AG10803 (cell line): ENCODE results near the gene INSYN2B.

Experiments
- DNase-seq: peaks from one replicate; pipeline ENCODE4 v3.0.0; 2010; ENCODE audit warnings: low read depth
- H3K4me3 ChIP-seq: 2 replicates; pipeline ENCODE4 v1.5.1; 2011; ENCODE audit warnings: mild to moderate bottlenecking, low read length, control low read depth
- CTCF ChIP-seq: conservative IDR thresholded peaks from 2 replicates; pipeline ENCODE4 v1.5.1; 2011; ENCODE audit warnings: mild to moderate bottlenecking, low read length, control low read depth, inconsistent platforms

INSYN2B gene

GRCh38 chr5:169862391-169862811, 117.9 kb downstream of the INSYN2B start:
- no peak for TF ChIP-seq CTCF
- DNase-seq = peak; percentile 19
- no peak overlapping the region for H3K4me3 ChIP-seq

GRCh38 chr5:169861934-169862333, 118.4 kb downstream of the INSYN2B start:
- TF ChIP-seq CTCF = no peak
- peak; percentile 78 for DNase-seq
- H3K4me3 ChIP-seq = no peak overlapping the region

GRCh38 chr5:169861433-169861832, 118.9 kb downstream of the INSYN2B start:
- no peak for DNase-seq
- no peak for TF ChIP-seq CTCF
- no peak overlapping the region for H3K4me3 ChIP-seq

GRCh38 chr5:169860585-169860984, 119.7 kb downstream of the INSYN2B start:
- H3K4me3 ChIP-seq = no peak overlapping the region
- DNase-seq = no peak
- no peak for TF ChIP-seq CTCF

- TF ChIP-seq CTCF = no peak
- DNase-seq = peak; percentile 85
- H3K4me3 ChIP-seq = no peak overlapping the region
These were observed 123.7 kb downstream of the INSYN2B start for GRCh38 chr5:169856571-169856970.

- no peak overlapping the region for H3K4me3 ChIP-seq
- no peak for DNase-seq
- TF ChIP-seq CTCF = no peak
These were observed 128.9 kb downstream of the INSYN2B start for GRCh38 chr5:169851321-169851850.

- H3K4me3 ChIP-seq = no peak overlapping the region
- DNase-seq = no peak
- peak; percentile 32 for TF ChIP-seq CTCF
These were observed 129.9 kb downstream of the INSYN2B start for GRCh38 chr5:169850409-169850808.
